Upper lobe of left lung (tissue), 6 donors: ENCODE data around the gene DDR2. TPM values are rescaled to one million over a fixed set of nuclear protein-coding genes. Genes with fewer than 3 reads are reported as not detected.
"Not testable (repeated sequence)": the region's sequence is repeated elsewhere in the genome, so short reads cannot be mapped to it uniquely, and the experiment has no call there.

Experiments used
- ATAC-seq, 2 donors: fragments of 200-7000 bp; cut with Tn5 transposase; one replicate each; pipeline ENCODE4 v1.9.1; 2022; ENCODE audit warnings: mild to moderate bottlenecking in 2 of 2, moderate library complexity in 2 of 2; ENCODE audit not compliant: low FRiP score in 2 of 2
- DNase-seq, 2 donors: peaks; one replicate each; pipeline ENCODE4 v3.0.0-alpha.2; 2019 to 2020
- H3K27ac ChIP-seq, 4 donors: fragments of 200-600 bp; sonication (generic); one replicate each; pipeline ENCODE4 v1.5.1; 2016 to 2019
- H3K27me3 ChIP-seq, 4 donors: fragments of 200-600 bp; sonication (generic); one replicate each; pipeline ENCODE4 v1.5.1; 2017 to 2019
- H3K36me3 ChIP-seq, 4 donors: fragments of 200-600 bp; sonication (generic); one replicate each; pipeline ENCODE4 v1.5.1; 2016 to 2019
- H3K4me1 ChIP-seq, 4 donors: fragments of 200-600 bp; sonication (generic); one replicate each; pipeline ENCODE4 v1.5.1; 2018 to 2019
- H3K4me3 ChIP-seq, 4 donors: fragments of 200-600 bp; sonication (generic); one replicate each; pipeline ENCODE4 v1.5.1; 2017 to 2019; ENCODE audit warnings: mild to moderate bottlenecking in 2 of 4, moderate library complexity in 1 of 4
- H3K9me3 ChIP-seq, 4 donors: fragments of 200-600 bp; sonication (generic); one replicate each; pipeline ENCODE4 v1.5.1; 2018 to 2019
- CTCF ChIP-seq, 6 experiments: fragments of 450-650 bp in 4 of 6; fragments of 200-600 bp in 2 of 6; sonication (generic) in 2 of 6; IDR thresholded peaks; one replicate each; pipeline ENCODE4 v1.5.1; 2016 to 2019; ENCODE audit warnings: antibody characterized with exemption in 6 of 6
- EP300 ChIP-seq, 4 donors: sonication (generic); formaldehyde crosslinking; IDR thresholded peaks; one replicate each; pipeline ENCODE4 v1.5.1; 2017; ENCODE audit warnings: antibody characterized with exemption in 4 of 4, control low read depth in 2 of 4
- POLR2A ChIP-seq, 4 donors: fragments of 450-650 bp; IDR thresholded peaks; one replicate each; pipeline ENCODE4 v1.5.1; 2016 to 2017; ENCODE audit warnings: antibody characterized with exemption in 4 of 4, mild to moderate bottlenecking in 2 of 4
- POLR2AphosphoS5 ChIP-seq, 2 donors: sonication (generic); formaldehyde crosslinking; IDR thresholded peaks; one replicate each; pipeline ENCODE4 v1.5.1; 2017; ENCODE audit warnings: antibody characterized with exemption in 2 of 2
- WGBS, 2 donors: methylation state at CpG; one replicate each; pipeline ENCODE4 v1.1.5; 2017 to 2018; 5-methylcytosine and 5-hydroxymethylcytosine counted together
- total RNA-seq, 6 donors: library from RNA; depleted of rRNA in 4 of 6; stranded (reverse); fragments of >200 nt in 4 of 6; gene quantifications; one replicate each; pipeline versions ENCODE4 v1.1.0 to v1.2.1, GENCODE V29; 2016 to 2021
- donor health status: DM: no; HTN: no; CAD: no; lungs with moderate emphysema.
- donor health status: DM: no; HTN: yes; CAD: no; lungs with severe emphysema.

The DDR2 gene
- total RNA-seq, 6 donors from 2014 or later = 10.5 to 53.3 (median 23.0) TPM

- WGBS, 2 donors = 70 to 81% methylated on average over 4 of the region's 4 CpGs
- no peaks in the 10 kb centered on the region for H3K27me3 ChIP-seq
- no peaks in the 10 kb centered on the region for H3K9me3 ChIP-seq
- DNase-seq (no peak), ATAC-seq (no peak)
- TF ChIP-seq POLR2A (IDR thresholded peaks at IDR 0.05) = no peak
- TF ChIP-seq EP300 (IDR thresholded peaks at IDR 0.05) = no peak
- no peak for TF ChIP-seq CTCF (IDR thresholded peaks at IDR 0.05)
- TF ChIP-seq POLR2AphosphoS5 (IDR thresholded peaks at IDR 0.05) = no peak
- peaks cover 0 to 3% (median 0%) of the 10 kb centered on the region in 4 donors for H3K4me1 ChIP-seq
- no peak overlapping the region for H3K4me3 ChIP-seq
- no peaks in the 10 kb centered on the region for H3K36me3 ChIP-seq
- no peak overlapping the region for H3K27ac ChIP-seq
These were observed 108.5 kb downstream of the DDR2 start for GRCh38 chr1:162740755-162741154.

GRCh38 chr1:162741574-162741973 lies 109.3 kb downstream of the DDR2 start:
- ATAC-seq = no peak
- Histone ChIP-seq H3K4me1 (peaks cover 0 to 2% (median 0%) of the 10 kb centered on the region in 4 donors), H3K36me3 (no peaks in the 10 kb centered on the region), H3K27ac (no peak overlapping the region), H3K27me3 (no peaks in the 10 kb centered on the region), H3K4me3 (no peak overlapping the region), H3K9me3 (no peaks in the 10 kb centered on the region)
- DNase-seq = no peak
- TF ChIP-seq POLR2A (IDR thresholded peaks at IDR 0.05) (no peak), CTCF (IDR thresholded peaks at IDR 0.05) (no peak), EP300 (IDR thresholded peaks at IDR 0.05) (no peak), POLR2AphosphoS5 (IDR thresholded peaks at IDR 0.05) (no peak)
- 93% methylated on average over 2 of the region's 2 CpGs for WGBS, 2 donors

GRCh38 chr1:162746264-162746942 lies 114.1 kb downstream of the DDR2 start:
- H3K9me3 ChIP-seq, H3K27ac ChIP-seq, H3K4me3 ChIP-seq, H3K36me3 ChIP-seq, H3K4me1 ChIP-seq, H3K27me3 ChIP-seq, ATAC-seq: not testable (repeated sequence)
- DNase-seq = peak in 1 of 2 donors; percentile 13
- WGBS, 2 donors = 90 to 92% methylated on average over 6 to 14 of the region's 14 CpGs

- H3K27me3 ChIP-seq = no peaks in the 10 kb centered on the region
- H3K4me1 ChIP-seq = no peaks in the 10 kb centered on the region
- TF ChIP-seq CTCF (IDR thresholded peaks at IDR 0.05) = no peak
- no peak for TF ChIP-seq POLR2AphosphoS5 (IDR thresholded peaks at IDR 0.05)
- no peak for TF ChIP-seq POLR2A (IDR thresholded peaks at IDR 0.05)
- TF ChIP-seq EP300 (IDR thresholded peaks at IDR 0.05) = no peak
- no peak overlapping the region for H3K4me3 ChIP-seq
- no peaks in the 10 kb centered on the region for H3K9me3 ChIP-seq
- H3K27ac ChIP-seq = no peak overlapping the region
- 78 to 83% methylated on average over 1 of the region's 1 CpG for WGBS, 2 donors
- ATAC-seq = no peak
- DNase-seq = no peak
- H3K36me3 ChIP-seq = no peaks in the 10 kb centered on the region
These were observed 120.9 kb downstream of the DDR2 start for GRCh38 chr1:162753001-162753658.

- 90 to 92% methylated on average over 1 of the region's 1 CpG for WGBS, 2 donors
- no peaks in the 10 kb centered on the region for H3K36me3 ChIP-seq
These were observed 121.8 kb downstream of the DDR2 start for GRCh38 chr1:162753998-162754585.

More at GRCh38 chr1:162753998-162754585, 121.8 kb downstream of the DDR2 start:
- H3K27ac ChIP-seq = no peak overlapping the region
- no peak overlapping the region for H3K4me3 ChIP-seq
- no peak for TF ChIP-seq EP300 (IDR thresholded peaks at IDR 0.05)
- no peak for TF ChIP-seq POLR2A (IDR thresholded peaks at IDR 0.05)
- TF ChIP-seq POLR2AphosphoS5 (IDR thresholded peaks at IDR 0.05) = no peak
- no peak for TF ChIP-seq CTCF (IDR thresholded peaks at IDR 0.05)
- ATAC-seq (no peak), DNase-seq (no peak)
- no peaks in the 10 kb centered on the region for H3K9me3 ChIP-seq
- no peaks in the 10 kb centered on the region for H3K4me1 ChIP-seq
- no peaks in the 10 kb centered on the region for H3K27me3 ChIP-seq
